IMR-90 (cell line): ENCODE data around the gene ZNF133.

Source experiments
- CHD1 ChIP-seq: IDR thresholded peaks from 2 replicates; pipeline ENCODE4 v1.6.1; 2012; ENCODE audit warnings: low read depth, low read length, improper control_type of control experiment
- MXI1 ChIP-seq: IDR thresholded peaks from 2 replicates; pipeline ENCODE4 v1.6.1; 2012; ENCODE audit warnings: low read depth, mild to moderate bottlenecking, low read length, moderate library complexity, borderline replicate concordance
- POLR2A ChIP-seq: IDR thresholded peaks from 2 replicates; pipeline ENCODE4 v1.6.1; 2012; ENCODE audit warnings: mild to moderate bottlenecking, low read depth, low read length
- RFX5 ChIP-seq: IDR thresholded peaks from 2 replicates; pipeline ENCODE4 v1.8.0; 2012; ENCODE audit warnings: low read depth, mild to moderate bottlenecking, low read length, moderate library complexity
- SMC3 ChIP-seq: fragments of 150-350 bp; IDR thresholded peaks from 2 replicates; pipeline ENCODE4 v1.6.1; 2016; ENCODE audit warnings: low read depth, mild to moderate bottlenecking, antibody characterized with exemption, low read length, moderate library complexity
- TF ChIP-seq, protein P1 (sequence below): conservative IDR thresholded peaks from 2 replicates; pipeline ENCODE4 v1.5.1; 2012; ENCODE audit warnings: mild to moderate bottlenecking, low read depth, low read length, improper control_type of control experiment
- TF ChIP-seq, protein P2 (sequence below): fragments of 150-350 bp; IDR thresholded peaks from 2 replicates; pipeline ENCODE4 v1.6.1; 2017; ENCODE audit warnings: mild to moderate bottlenecking, antibody characterized with exemption, low read length, low read depth

DNA sequence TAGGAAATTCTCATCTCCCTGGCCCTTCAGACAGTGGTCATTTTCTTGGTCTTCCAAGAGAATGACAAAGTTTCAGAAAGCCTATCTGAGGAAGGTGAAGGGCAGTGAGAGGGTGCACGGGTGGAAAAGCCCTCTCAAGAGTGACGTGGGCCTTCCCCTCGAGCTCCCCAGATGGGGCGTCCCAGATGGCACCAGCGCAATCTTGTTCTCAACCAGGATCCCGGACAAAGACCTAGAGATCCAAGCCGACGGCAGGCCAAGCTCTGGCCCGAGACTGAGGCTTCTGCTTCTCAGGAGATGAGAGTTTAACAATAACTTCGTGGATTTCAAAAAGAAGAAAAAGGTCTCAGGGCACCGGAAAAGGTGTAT, 797 bp upstream of the ZNF133 start:
- TF ChIP-seq, protein P1, sequence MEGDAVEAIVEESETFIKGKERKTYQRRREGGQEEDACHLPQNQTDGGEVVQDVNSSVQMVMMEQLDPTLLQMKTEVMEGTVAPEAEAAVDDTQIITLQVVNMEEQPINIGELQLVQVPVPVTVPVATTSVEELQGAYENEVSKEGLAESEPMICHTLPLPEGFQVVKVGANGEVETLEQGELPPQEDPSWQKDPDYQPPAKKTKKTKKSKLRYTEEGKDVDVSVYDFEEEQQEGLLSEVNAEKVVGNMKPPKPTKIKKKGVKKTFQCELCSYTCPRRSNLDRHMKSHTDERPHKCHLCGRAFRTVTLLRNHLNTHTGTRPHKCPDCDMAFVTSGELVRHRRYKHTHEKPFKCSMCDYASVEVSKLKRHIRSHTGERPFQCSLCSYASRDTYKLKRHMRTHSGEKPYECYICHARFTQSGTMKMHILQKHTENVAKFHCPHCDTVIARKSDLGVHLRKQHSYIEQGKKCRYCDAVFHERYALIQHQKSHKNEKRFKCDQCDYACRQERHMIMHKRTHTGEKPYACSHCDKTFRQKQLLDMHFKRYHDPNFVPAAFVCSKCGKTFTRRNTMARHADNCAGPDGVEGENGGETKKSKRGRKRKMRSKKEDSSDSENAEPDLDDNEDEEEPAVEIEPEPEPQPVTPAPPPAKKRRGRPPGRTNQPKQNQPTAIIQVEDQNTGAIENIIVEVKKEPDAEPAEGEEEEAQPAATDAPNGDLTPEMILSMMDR: no peak
- TF ChIP-seq SMC3 (no peak), CHD1 (no peak), RFX5 (no peak), POLR2A (no peak), MXI1 (no peak)
- TF ChIP-seq, protein P2, sequence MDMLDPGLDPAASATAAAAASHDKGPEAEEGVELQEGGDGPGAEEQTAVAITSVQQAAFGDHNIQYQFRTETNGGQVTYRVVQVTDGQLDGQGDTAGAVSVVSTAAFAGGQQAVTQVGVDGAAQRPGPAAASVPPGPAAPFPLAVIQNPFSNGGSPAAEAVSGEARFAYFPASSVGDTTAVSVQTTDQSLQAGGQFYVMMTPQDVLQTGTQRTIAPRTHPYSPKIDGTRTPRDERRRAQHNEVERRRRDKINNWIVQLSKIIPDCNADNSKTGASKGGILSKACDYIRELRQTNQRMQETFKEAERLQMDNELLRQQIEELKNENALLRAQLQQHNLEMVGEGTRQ: no peak
